SJCRH30 (cell line): Measurements from ENCODE around the gene SLC12A6. TPM values are rescaled to one million over a fixed set of nuclear protein-coding genes. Genes with fewer than 3 reads are reported as not detected.
A peak's percentile ranks its signal among the peaks of the same experiment; 100 is the strongest.

Experiments
- DNase-seq, 2 experiments: peaks; one replicate each; pipeline ENCODE4 v3.0.0-alpha.2; 2015 to 2020
- H3K27ac ChIP-seq: fragments of 250-450 bp; sonication (Bioruptor Pico); 2 replicates; pipeline ENCODE4 v1.5.1; 2020; ENCODE audit warnings: mild to moderate bottlenecking, moderate library complexity
- H3K27me3 ChIP-seq: fragments of 250-450 bp; sonication (Bioruptor Pico); 2 replicates; pipeline ENCODE4 v1.5.1; 2020; ENCODE audit warnings: mild to moderate bottlenecking, moderate library complexity
- H3K36me3 ChIP-seq: fragments of 250-450 bp; sonication (Bioruptor Pico); 2 replicates; pipeline ENCODE4 v1.5.1; 2020; ENCODE audit warnings: mild to moderate bottlenecking, moderate library complexity
- H3K4me1 ChIP-seq: fragments of 250-450 bp; sonication (Bioruptor Pico); 2 replicates; pipeline ENCODE4 v1.5.1; 2020; ENCODE audit warnings: mild to moderate bottlenecking, moderate library complexity
- H3K4me3 ChIP-seq: fragments of 250-450 bp; sonication (Bioruptor Pico); 2 replicates; pipeline ENCODE4 v1.5.1; 2020; ENCODE audit warnings: mild to moderate bottlenecking, moderate library complexity
- H3K9me3 ChIP-seq: fragments of 250-450 bp; sonication (Bioruptor Pico); replicated peaks from 2 replicates; pipeline ENCODE4 v1.5.1; 2020; ENCODE audit warnings: mild to moderate bottlenecking, moderate library complexity
- total RNA-seq: library from RNA; depleted of rRNA; stranded (reverse); fragments of >200 nt; shearing (Covaris generic); gene quantifications from 2 replicates; pipeline ENCODE4 v1.2.3, GENCODE V29; 2014

The SLC12A6 gene
- total RNA-seq, 1 experiment from 2014 or later, result 10.7 TPM

DNA sequence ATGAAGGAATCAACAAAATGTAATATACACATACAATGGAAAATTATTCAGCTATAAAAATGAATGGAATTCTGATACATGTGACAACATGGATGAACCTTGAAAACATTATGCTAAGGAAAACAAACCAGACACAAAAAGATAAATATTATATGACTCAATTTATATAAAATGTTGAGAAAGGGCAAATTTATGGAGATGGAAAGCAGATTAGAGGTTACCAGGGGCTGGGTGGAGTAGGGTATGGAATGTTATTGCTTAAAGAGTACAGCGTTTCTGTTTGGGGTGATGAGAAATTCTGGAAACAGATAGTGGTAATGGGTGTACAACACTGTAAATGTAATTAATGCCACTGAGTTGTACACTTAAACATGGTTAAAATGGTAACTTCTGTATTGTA is 61.9 kb downstream of the SLC12A6 start:
- DNase-seq, result no peak
- H3K4me1 ChIP-seq, result no peaks in the 10 kb centered on the region
- no peak overlapping the region for H3K4me3 ChIP-seq
- no peaks in the 10 kb centered on the region for H3K27me3 ChIP-seq
- H3K27ac ChIP-seq, result no peak overlapping the region
- H3K36me3 ChIP-seq, result no peaks in the 10 kb centered on the region; the same call in 1 of the 2 replicates
- no peaks in the 10 kb centered on the region for H3K9me3 ChIP-seq

- Histone ChIP-seq H3K27ac (no peak overlapping the region), H3K27me3 (no peaks in the 10 kb centered on the region), H3K9me3 (no peaks in the 10 kb centered on the region), H3K4me3 (no peak overlapping the region), H3K36me3 (no peaks in the 10 kb centered on the region; the same call in 1 of the 2 replicates), H3K4me1 (no peaks in the 10 kb centered on the region)
- peak in 1 of 2 experiments; percentile 4 for DNase-seq
Measured at GRCh38 chr15:34275154-34275553, 62.4 kb downstream of the SLC12A6 start.

- no peak for DNase-seq
Measured at GRCh38 chr15:34271493-34271892, 66.1 kb downstream of the SLC12A6 start.

DNA sequence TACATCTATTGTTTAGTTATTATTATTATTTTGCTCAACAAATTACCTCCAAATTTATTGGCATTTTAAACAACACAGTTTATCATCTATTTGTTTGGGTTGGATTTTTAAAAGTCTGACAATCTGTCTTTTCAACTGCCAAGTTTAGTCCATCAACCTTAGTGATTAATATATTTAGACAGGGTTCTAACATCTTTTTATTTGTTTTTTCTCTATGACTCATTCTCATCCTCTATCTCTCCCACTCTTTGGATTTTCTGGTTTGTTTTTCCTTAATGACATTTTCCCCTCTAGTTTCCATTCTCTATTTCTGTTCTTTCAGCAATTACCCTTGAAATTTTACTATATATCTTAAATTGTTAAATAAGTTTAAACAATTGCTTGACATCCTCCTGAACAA is 70.8 kb downstream of the SLC12A6 start:
- no peak for DNase-seq
- Histone ChIP-seq H3K4me3 (no peak overlapping the region), H3K9me3 (no peaks in the 10 kb centered on the region), H3K4me1 (no peaks in the 10 kb centered on the region), H3K36me3 (no peaks in the 10 kb centered on the region), H3K27me3 (no peaks in the 10 kb centered on the region), H3K27ac (no peak overlapping the region)

More at GRCh38 chr15:34271493-34271892, 66.1 kb downstream of the SLC12A6 start:
- no peaks in the 10 kb centered on the region for H3K4me1 ChIP-seq
- no peaks in the 10 kb centered on the region for H3K27me3 ChIP-seq
- no peak overlapping the region for H3K27ac ChIP-seq
- no peaks in the 10 kb centered on the region; the same call in 1 of the 2 replicates for H3K36me3 ChIP-seq
- no peak overlapping the region for H3K4me3 ChIP-seq
- H3K9me3 ChIP-seq, result no peaks in the 10 kb centered on the region

- Histone ChIP-seq H3K4me1 (no peaks in the 10 kb centered on the region), H3K27me3 (no peaks in the 10 kb centered on the region), H3K4me3 (no peak overlapping the region), H3K27ac (no peak overlapping the region), H3K9me3 (no peaks in the 10 kb centered on the region), H3K36me3 (no peaks in the 10 kb centered on the region)
- DNase-seq, result no peak
Measured at GRCh38 chr15:34264076-34264475, 73.5 kb downstream of the SLC12A6 start.

- Histone ChIP-seq H3K4me3 (no peak overlapping the region), H3K27me3 (no peaks in the 10 kb centered on the region), H3K27ac (no peak overlapping the region), H3K9me3 (no peaks in the 10 kb centered on the region), H3K36me3 (no peaks in the 10 kb centered on the region), H3K4me1 (no peaks in the 10 kb centered on the region)
- no peak for DNase-seq
Measured at GRCh38 chr15:34262362-34262761, 75.2 kb downstream of the SLC12A6 start.

GRCh38 chr15:34259566-34259965 is 78.0 kb downstream of the SLC12A6 start:
- Histone ChIP-seq H3K27ac (no peak overlapping the region), H3K4me3 (no peak overlapping the region)

DNA sequence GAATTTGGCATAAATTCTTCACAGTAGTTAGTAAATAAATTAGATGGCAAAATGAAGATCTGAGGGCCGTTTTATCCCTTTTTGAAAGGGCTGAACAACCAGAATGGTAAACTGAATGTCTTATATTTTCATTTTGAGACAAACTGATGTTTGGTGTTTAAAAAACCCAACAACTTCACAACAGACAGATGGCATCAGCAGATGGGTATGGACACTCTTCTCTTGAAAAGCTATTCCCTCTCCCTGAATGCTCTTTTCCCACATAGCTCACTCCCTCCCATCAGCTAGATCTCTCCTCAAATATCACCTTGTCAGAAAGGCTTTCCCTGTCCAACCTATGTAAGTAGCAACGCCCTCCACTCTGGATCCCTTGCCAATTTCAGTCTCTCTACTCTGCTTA is 79.4 kb downstream of the SLC12A6 start:
- no peak for DNase-seq
- H3K36me3 ChIP-seq, result peaks cover under 1% of the 10 kb centered on the region; the same call in 1 of the 2 replicates
- no peaks in the 10 kb centered on the region for H3K4me1 ChIP-seq

More at GRCh38 chr15:34259566-34259965, 78.0 kb downstream of the SLC12A6 start:
- Histone ChIP-seq H3K9me3 (no peaks in the 10 kb centered on the region), H3K27me3 (no peaks in the 10 kb centered on the region), H3K4me1 (no peaks in the 10 kb centered on the region), H3K36me3 (no peaks in the 10 kb centered on the region; the same call in 1 of the 2 replicates)
- DNase-seq, result no peak

DNA sequence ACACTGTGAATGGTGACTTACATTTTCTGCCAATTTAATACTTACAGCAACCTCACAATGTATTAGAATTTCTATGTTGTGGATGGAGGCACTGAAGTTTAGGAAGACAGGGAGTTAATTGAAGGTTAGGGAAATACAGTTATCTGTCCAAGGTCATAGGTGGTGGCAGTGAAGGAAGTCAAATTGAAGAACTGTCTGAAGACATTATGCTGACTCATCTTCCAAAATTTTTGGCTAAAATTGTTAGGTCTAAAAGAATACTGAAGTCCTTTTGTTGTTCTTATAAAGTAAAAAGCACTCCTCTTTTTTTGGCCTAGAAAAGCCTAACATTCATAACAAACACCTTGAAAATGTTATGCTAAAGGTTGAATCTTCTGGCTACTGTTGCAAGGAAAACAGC is 85.0 kb downstream of the SLC12A6 start:
- Histone ChIP-seq H3K36me3 (peaks cover 2% of the 10 kb centered on the region), H3K9me3 (no peaks in the 10 kb centered on the region), H3K4me1 (no peaks in the 10 kb centered on the region), H3K27me3 (no peaks in the 10 kb centered on the region), H3K4me3 (no peak overlapping the region), H3K27ac (no peak overlapping the region)
- no peak for DNase-seq

More for the DNA sequence above, 79.4 kb downstream of the SLC12A6 start:
- Histone ChIP-seq H3K9me3 (no peaks in the 10 kb centered on the region), H3K27me3 (no peaks in the 10 kb centered on the region), H3K4me3 (no peak overlapping the region), H3K27ac (no peak overlapping the region)

- Histone ChIP-seq H3K4me3 (no peak overlapping the region), H3K36me3 (peaks cover 2% of the 10 kb centered on the region; the same call in 1 of the 2 replicates), H3K27me3 (no peaks in the 10 kb centered on the region), H3K27ac (no peak overlapping the region), H3K4me1 (no peaks in the 10 kb centered on the region), H3K9me3 (no peaks in the 10 kb centered on the region)
- no peak for DNase-seq
Measured at GRCh38 chr15:34248190-34248589, 89.4 kb downstream of the SLC12A6 start.

DNA sequence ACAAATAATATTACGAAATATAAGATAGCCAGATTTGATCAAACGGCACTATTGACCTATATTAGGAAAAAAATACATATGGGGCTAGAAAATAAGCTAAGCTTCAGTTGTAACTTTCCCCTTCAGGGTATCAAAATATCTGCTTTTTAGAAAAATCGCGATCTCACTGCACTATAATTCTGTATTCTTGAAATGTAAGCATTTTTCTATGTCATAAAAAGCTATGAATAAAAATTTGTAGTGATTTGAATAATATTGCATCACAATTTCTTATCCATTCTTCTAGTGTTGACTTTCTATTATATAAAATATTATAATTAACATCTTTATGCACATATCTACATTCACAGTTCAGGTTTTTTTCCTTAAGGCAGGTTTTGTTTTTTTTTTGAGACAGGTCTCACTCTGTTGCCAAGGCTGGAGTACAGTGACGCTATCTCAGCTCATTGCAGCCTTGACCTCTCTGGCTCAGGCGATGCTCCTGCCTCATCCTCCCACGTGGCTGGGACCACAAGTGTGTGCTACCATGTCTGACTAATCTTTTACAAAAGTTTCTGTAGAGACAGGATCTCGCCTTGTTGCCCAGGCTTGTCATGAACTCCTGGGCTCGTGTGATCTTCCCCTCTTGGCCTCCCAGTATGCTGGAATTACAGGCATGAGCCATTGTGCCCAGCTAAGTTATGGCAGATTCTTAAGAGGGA is 91.2 kb downstream of the SLC12A6 start:
- no peak overlapping the region for H3K4me3 ChIP-seq
- no peaks in the 10 kb centered on the region for H3K27me3 ChIP-seq
- no peaks in the 10 kb centered on the region for H3K9me3 ChIP-seq
- no peaks in the 10 kb centered on the region for H3K36me3 ChIP-seq
- no peaks in the 10 kb centered on the region for H3K4me1 ChIP-seq
- DNase-seq, result no peak
- H3K27ac ChIP-seq, result no peak overlapping the region

GRCh38 chr15:34243226-34243625 is 94.4 kb downstream of the SLC12A6 start:
- Histone ChIP-seq H3K4me1 (no peaks in the 10 kb centered on the region), H3K9me3 (no peaks in the 10 kb centered on the region), H3K36me3 (no peaks in the 10 kb centered on the region), H3K4me3 (no peak overlapping the region), H3K27me3 (no peaks in the 10 kb centered on the region), H3K27ac (no peak overlapping the region)
- DNase-seq, result no peak

GRCh38 chr15:34242331-34242710 is 95.3 kb downstream of the SLC12A6 start:
- H3K27me3 ChIP-seq, result no peaks in the 10 kb centered on the region
- 0 out of 2 replicates have a peak, but pooled peaks cover 3% of the 10 kb centered on the region for H3K36me3 ChIP-seq
- no peak overlapping the region for H3K4me3 ChIP-seq
- H3K27ac ChIP-seq, result no peak overlapping the region
- H3K4me1 ChIP-seq, result no peaks in the 10 kb centered on the region
- H3K9me3 ChIP-seq, result no peaks in the 10 kb centered on the region
- no peak for DNase-seq

DNA sequence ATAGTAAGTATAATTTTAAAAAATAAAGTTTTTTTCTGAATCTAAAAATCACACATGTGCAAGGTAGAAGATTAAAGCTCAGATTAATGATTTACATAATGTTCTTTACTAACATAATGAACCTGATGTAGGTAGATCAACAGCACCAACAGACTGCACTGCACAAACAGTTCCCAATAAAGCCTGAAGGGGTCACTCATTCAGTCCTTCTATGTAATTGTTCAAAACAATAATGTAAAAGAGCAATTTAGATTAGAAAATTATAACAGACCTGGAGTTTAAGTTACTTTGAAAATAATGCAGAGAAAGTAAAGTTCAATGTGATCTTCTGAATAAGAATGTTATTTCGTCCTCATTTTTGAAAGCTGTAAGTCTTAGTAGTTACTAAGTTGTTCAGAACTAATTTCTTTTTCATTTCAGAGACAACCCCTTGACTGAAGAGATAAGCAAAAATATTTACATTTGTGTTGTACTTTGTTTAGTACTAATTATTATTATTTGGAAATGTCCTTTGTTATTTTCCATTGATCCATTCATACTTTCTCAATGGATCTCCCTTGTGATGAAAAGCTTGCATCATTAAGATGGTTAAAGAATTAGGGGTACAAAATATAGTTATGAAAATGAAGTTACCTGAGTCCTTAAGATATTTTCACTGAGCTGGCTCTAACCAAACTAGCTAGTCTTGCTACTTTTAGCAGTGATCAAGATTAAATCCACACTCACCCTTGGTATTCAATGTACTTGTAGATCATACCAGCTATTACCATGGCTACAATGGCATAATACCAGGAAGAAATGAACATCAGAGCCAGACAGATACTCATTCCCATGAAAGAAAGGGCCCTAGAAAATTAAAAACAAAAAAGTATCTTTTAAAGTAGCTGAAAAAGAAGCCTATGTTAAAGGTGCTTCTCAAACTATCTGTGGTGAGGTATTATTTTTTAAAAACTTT is 95.9 kb downstream of the SLC12A6 start:
- no peaks in the 10 kb centered on the region for H3K4me1 ChIP-seq
- peak in 1 of 2 experiments; percentile 46 for DNase-seq
- H3K27ac ChIP-seq, result no peak overlapping the region
- H3K9me3 ChIP-seq, result no peaks in the 10 kb centered on the region
- H3K36me3 ChIP-seq, result 0 out of 2 replicates have a peak, but pooled peaks cover 3% of the 10 kb centered on the region
- H3K27me3 ChIP-seq, result no peaks in the 10 kb centered on the region
- no peak overlapping the region for H3K4me3 ChIP-seq

GRCh38 chr15:34240537-34240936 is 97.0 kb downstream of the SLC12A6 start:
- H3K4me3 ChIP-seq, result no peak overlapping the region
- peaks cover 3% of the 10 kb centered on the region; the same call in 1 of the 2 replicates for H3K36me3 ChIP-seq
- H3K27me3 ChIP-seq, result no peaks in the 10 kb centered on the region
- H3K27ac ChIP-seq, result no peak overlapping the region
- no peaks in the 10 kb centered on the region for H3K4me1 ChIP-seq
- DNase-seq, result no peak
- H3K9me3 ChIP-seq, result no peaks in the 10 kb centered on the region
